HuH-7 (cell line): ENCODE data around the gene FAM9A.
"Not testable (repeated sequence)": the region's sequence is repeated elsewhere in the genome, so short reads cannot be mapped to it uniquely, and the experiment has no call there.

Experiments
- DNase-seq: peaks from one replicate; pipeline ENCODE4 v3.0.0; 2011; ENCODE audit warnings: low spot score

FAM9A gene

GRCh38 chrX:8803326-8803725 lies 2.1 kb upstream of the FAM9A start:
- no peak for DNase-seq

DNA sequence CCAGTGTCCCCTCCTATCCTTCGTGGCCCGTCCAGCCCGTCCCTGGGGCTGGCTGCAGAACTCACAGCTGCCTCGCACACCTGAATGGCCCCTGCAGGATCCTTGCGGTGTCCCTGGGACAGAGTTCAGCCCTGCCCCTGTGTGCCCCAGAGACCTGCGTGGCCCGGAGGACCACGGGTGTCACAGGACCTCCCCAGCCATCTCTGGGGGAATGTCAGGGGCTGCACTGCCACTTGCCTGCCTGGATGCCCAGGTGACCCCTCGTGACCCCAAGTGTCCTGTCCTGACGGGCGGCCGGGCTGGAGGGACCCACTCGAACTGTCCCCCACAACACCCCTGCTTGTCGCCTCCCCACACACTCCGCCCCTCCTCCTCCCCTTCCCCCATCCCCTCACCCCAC lies 832 bp downstream of the FAM9A start:
- DNase-seq: not testable (repeated sequence)

- DNase-seq: not testable (repeated sequence)
Measured at GRCh38 chrX:8799281-8799680, 1.9 kb downstream of the FAM9A start.

- DNase-seq: not testable (repeated sequence)
Measured at GRCh38 chrX:8798702-8799101, 2.5 kb downstream of the FAM9A start.

DNA sequence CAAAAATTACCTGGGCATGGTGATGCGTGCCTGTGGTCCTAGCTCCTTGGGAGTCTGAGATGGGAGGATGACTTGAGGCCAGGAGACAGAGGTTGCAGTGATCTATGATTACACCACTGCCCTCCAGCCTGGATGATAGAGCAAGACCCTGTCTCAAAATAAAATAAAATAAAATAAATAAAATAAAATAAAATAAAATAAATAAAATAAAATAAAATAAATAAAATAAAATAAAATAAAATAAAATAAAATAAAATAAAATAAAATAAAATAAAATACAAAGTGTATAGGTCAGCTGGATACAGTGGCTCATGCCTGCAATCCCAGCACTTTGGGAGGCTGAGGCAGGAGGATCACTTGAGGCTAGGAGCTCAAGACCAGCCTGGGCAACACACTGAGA lies 14.1 kb downstream of the FAM9A start:
- not testable (repeated sequence) for DNase-seq

DNA sequence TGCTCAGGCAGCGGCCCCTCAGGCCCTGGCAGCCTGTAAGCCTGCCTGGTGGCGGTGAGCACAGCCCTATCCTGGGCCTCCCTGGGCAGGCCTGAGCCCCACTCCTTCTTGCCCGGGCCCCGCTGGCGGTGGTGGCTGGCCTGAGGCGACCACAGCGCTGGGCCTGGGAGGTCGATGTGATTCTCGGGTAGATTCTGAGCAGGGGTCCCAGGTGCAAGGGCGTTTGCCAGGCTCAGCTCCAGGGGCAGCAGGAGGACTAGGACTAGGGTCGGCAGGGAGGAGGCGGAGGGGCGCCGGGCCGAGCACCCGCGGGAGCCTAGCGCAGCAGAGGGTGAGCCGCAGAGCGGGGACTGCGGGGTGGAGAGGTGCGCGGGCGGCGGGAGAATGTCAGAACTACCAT lies 17.0 kb downstream of the FAM9A start:
- DNase-seq: no peak

DNA sequence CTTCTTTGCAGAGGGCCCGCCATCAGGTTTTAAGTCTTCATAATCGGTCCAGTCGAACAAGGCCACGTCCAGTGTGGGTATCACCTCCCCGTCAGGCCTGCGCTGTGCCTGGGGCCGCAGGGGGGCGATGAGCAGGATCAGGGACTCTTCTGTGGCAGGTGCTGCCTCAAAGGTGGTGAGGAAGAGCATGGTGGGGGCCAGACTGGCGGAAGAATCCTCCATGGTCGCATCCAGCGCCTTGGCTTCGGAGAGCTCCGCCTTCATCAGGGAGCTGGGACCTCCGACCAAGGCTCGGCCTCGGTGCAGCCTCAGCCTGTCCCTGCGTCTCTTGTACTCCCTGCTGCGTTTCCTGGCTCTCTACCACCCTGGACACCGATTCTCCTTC lies 17.5 kb downstream of the FAM9A start:
- DNase-seq: no peak

DNA sequence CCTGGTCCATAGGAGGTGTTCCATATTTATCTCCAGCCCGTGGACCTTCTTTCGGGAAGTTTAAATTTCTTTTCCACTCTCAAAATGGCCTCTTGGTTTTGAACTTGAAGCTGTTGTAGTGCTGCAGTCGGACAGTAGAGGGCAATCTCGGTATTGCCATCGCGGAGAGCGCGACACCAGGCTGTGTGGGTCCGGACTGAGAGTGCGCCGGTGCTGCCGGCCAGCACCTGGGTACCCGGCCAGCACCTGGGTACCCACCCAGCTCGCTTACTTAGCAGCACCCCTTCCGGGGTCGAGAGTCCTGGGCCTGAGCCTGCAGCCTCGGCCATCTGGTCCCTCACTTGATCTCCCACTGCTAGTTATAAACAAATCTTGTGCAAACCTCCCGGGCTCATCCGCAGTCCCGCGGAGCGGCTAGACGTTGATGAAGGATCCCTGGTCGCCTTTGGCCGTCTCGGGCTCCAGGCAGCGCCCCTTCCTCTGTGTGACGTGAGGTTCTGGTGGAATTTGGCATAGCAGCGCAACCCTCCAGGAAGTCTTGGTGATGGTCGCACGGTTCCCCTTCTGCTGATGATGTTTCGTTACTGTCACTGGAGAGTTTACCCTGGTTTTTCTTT lies 18.0 kb downstream of the FAM9A start:
- DNase-seq: no peak

DNA sequence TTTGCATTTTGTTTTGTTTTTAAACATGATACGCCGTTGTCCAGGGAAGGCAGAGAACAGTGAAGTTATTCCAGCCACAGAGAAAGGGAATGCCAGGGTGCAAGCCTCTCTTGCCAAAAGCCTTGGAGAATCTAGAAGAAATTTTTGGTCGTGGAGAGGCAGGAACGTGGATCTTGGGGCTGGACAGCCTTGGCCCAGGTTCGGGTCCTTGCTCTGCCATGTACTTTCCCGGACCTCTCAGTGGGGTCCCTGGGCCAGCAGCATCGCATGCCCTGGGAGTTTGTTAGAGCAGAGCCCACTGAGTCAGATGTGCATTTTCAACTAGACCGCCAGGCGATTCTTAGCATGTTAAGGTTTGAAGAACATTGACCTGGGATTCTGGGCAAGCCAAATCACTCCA lies 18.6 kb downstream of the FAM9A start:
- DNase-seq: no peak

- DNase-seq: not testable (repeated sequence)
Measured at GRCh38 chrX:8781921-8782320, 19.3 kb downstream of the FAM9A start.

- no peak for DNase-seq
Measured at GRCh38 chrX:8773117-8773516, 28.1 kb downstream of the FAM9A start.

GRCh38 chrX:8760021-8760420 lies 41.2 kb downstream of the FAM9A start:
- DNase-seq: no peak

DNA sequence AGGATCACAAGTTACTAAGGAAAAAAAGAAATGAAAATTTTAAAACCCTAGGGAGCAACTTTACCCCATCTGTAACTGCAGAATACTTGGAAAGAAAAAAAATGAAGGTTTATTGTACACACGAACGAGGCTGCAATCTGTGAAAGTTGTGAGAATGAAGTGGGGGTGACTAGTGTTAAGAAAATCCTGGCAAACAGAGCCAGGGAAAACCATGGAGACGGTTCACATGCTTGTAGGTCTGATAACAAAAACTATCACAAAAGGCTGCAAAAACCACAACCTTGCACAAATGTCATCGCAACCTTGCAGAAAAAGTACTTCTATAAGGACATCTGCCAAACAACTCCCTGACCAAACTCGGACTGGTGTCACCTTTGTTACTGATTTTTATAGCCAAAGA lies 42.5 kb downstream of the FAM9A start:
- DNase-seq: not testable (repeated sequence)

- DNase-seq: not testable (repeated sequence)
Measured at GRCh38 chrX:8757609-8758389, 43.4 kb downstream of the FAM9A start.

GRCh38 chrX:8755813-8756212 lies 45.4 kb downstream of the FAM9A start:
- DNase-seq: no peak

DNA sequence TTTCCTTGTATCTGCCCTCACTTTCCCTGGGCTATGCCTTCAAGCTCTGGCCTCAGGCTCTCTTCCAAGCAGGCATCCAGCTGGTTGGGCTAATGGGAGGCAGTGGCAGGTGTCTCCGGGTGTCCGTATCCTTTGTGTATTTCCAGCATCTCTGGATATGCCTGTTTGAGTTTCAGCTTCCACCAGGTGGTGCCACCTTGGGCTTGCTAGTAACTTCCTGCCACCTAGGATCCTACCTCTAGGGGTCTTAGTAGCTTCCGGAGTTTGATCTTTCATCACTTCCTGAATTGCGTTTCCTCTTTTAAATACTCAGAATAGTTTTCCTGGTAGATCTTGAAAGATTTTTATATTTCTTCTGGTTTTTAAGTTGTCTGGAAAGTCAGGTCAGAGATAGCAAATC lies 46.1 kb downstream of the FAM9A start:
- no peak for DNase-seq

DNA sequence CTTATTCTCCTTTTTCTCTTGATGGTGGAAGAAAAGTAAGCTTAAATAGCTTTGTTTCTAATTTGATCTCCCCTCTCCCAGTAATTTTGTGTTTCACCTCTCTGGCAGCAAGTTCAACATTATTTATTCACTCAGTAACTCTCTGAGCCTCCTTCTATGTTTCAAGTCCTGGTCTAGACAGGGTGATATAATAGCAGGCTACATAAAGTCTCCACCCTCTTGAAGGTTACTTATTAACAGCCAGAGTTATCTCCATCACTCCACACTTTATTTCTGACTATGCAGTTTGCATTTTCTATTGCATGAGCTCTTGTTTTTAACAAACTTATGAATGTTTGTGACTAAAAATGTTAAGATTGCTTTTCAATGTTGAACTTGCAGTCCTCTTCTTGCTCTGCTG lies 51.5 kb downstream of the FAM9A start:
- no peak for DNase-seq

DNA sequence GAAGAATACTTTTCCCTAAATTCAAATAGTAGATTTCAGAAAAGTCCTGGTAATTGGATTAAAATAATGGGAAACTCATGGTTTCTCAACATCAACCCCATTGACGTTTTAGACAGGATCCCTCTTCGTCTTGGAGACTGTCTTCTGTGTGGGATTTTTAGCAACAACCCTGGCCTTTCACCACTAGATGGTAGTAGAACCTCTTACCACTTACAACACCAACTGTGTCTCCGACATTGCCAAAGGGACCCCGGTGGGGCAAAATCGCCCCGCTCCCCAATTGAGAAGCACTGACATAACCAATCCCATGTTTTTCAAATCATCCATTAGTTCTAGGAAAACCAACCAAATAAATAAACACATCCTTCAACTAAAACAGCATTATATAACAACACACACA lies 52.3 kb downstream of the FAM9A start:
- no peak for DNase-seq

DNA sequence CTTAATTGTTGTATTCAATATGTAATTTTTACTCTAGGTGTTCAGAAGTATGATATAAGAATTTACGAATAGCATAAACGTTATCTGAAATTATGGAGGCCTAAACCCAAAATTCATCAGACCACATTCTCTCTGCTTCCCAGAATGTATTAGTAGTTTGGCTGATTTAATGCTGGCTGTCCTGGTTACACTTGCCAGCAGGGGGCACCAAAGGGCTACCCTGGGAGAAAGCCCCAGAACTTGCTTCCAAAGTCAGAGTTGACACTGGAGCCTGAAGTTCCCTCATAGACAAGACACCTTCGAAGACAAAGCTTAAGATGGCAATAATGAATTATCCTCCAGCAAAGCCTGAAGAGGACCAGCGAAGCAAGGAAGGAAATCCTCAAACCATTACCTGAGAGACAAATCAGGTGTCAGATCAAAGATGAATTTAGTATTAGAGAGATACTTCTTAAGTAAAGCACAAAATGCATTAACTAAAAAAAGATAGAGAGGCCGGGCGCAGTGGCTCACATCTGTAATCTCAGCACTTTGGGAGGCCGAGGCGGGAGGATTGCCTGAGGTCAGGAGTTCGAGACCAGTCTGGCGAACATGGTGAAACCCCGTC lies 58.0 kb downstream of the FAM9A start:
- peak; percentile 20 for DNase-seq

DNA sequence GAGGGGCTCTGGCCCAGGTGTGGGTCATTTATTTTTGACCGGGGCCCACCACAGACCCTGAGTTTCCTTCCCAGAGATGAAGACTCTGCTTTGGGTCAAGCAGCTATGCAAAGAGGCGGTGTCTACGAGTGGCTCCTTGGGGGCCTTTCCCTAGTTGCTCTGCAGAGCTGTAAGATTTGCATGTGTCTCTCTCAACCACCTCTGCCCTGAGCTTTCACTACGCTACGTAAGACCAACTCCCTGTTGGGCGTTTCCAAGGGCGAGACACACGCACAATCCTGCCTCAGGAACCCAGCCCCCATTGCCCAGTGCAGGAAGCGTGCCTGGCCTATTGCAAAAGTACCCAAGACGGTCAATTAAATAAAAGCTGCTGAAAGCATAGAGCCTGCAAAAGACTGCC lies 59.2 kb downstream of the FAM9A start:
- DNase-seq: no peak
